HG02970 (cell line): Measurements from ENCODE around the gene DNAJB11.
"Not testable (repeated sequence)": the region's sequence is repeated elsewhere in the genome, so short reads cannot be mapped to it uniquely, and the experiment has no call there.

Source experiments
- ATAC-seq: cut with Tn5 transposase; IDR thresholded peaks from one replicate; pipeline ENCODE4 v1.9.1; 2021; ENCODE audit warnings: mild to moderate bottlenecking, moderate library complexity, moderate number of reproducible peaks; ENCODE audit not compliant: unreplicated experiment, low FRiP score

Gene DNAJB11

GRCh38 chr3:186616299-186616617 lies 45.7 kb downstream of the DNAJB11 start:
- ATAC-seq, result no peak

DNA sequence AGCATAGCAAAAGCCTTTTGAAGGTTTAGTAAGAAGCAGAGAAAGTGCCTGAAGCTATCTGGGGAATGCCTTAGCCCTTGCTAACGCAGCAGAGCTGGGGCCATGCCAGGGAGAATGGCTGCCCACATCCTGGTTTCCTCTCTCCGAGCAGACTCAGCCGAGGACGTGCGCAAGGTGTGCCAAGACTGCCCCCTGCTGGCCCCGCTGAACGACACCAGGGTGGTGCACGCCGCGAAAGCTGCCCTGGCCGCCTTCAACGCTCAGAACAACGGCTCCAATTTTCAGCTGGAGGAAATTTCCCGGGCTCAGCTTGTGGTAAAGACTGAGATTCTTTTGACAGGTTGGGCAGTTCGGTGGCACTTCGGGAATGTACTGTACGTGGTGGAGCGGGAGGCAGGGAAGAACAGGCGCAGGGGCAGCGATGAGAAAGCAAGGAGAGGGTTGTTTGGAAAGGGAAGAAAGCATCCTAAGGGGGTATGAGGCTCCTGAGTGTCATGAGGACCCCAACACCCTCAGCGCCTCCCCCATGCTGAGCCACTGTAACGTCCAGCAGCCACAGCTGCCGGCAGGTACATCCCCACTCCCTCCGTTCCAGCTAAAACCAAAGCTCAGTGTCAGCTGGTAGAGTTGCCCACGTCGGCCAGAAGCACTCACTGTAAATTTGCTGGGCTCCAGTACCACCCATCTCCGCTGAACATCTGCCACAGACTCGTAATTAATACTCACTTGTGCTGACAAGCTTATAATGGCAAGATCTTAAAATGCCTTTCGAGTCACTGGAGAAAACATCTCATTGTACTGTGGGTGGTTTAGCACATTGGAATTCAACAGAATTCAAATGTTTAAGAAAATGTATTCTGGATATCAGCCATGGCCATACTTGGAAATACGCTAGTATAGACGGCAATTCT lies 46.8 kb downstream of the DNAJB11 start:
- peak; percentile 57 for ATAC-seq

DNA sequence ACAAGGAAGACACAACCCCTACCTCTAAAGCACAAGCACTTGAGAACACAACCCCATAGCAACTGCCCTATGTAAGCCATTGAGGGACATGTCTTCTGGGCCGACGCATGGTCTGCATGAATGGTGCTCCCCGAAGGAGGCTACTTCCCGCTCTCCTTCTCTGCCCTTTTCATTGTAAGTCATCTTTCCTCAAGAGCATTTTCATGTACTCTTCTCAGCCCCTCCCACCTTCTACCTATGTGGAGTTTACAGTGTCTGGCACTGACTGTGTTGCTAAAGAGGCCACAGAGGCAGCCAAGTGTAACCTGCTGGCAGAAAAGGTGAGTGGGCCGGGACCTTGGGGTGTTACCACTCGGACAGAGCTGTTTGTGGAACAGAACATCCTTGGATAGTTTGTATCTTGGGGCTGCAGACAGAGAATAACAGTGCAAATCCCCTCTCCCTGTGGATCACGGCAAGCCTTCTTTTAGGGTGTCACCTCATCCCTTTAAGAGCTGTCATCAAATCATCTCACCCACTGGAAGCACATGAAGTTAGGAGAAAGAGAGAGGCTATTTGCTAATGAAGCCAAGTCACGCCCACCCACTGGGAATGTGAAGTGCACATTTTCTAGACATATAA lies 47.9 kb downstream of the DNAJB11 start:
- ATAC-seq, result no peak

- no peak for ATAC-seq
Observed at GRCh38 chr3:186619787-186620212, 49.3 kb downstream of the DNAJB11 start.

DNA sequence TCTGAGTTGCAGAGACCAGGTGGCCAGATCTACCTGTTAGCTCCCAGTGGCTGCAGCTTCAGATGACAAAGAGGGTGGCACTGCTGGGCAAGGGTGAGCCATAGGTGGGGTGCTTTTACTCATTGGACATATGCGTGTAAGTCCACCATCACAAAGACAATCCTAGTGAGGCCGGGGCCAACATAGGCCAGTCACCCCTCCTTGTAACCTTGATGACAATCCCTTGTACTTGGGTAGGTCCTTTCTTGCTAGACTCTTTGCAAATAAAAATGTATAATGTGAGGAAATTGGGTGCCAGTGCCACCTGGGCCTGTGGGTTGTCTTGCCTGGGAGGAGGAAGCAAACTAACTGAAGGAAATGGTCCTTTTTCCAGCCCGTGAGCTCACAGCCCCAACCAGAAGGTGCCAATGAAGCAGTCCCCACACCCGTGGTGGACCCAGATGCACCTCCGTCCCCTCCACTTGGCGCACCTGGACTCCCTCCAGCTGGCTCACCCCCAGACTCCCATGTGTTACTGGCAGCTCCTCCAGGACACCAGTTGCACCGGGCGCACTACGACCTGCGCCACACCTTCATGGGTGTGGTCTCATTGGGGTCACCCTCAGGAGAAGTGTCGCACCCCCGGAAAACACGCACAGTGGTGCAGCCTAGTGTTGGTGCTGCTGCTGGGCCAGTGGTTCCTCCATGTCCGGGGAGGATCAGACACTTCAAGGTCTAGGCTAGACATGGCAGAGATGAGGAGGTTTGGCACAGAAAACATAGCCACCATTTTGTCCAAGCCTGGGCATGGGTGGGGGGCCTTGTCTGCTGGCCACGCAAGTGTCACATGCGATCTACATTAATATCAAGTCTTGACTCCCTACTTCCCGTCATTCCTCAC lies 49.9 kb downstream of the DNAJB11 start:
- no peak for ATAC-seq

GRCh38 chr3:186621894-186622650 lies 51.6 kb downstream of the DNAJB11 start:
- ATAC-seq, result no peak

DNA sequence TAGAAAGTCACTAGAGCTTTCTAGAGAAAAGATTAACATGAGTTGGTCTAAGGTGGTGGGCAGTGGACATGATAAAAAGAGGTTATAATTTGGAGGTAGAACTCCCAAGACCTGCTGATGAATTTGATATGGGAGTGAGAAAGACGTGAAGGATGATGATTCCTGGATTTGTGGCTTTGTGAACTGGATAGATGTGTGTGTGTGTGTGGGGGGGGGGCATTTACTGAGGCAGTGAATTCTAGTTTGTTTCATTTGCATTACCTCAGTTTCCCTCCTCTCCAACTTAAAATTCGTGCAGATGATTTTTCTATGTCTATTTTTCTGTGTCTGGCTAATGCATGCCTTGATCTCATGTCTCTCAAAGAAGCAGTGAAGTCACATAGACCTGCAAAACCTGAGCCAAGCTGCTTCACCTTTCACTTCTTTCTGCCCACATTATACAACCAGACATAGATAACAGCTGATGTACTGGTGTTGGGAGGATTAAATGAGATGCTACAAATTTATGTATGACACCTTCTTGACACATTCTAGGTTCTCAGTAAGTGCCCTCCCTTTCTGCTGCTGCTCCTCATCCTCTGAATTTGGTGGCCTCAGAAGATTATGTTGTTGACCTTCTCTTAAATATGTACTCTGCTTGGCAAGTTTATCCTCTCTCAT lies 52.3 kb downstream of the DNAJB11 start:
- no peak for ATAC-seq

GRCh38 chr3:186624598-186624997 lies 54.1 kb downstream of the DNAJB11 start:
- no peak for ATAC-seq

GRCh38 chr3:186625600-186626042 lies 55.1 kb downstream of the DNAJB11 start:
- ATAC-seq, result no peak

DNA sequence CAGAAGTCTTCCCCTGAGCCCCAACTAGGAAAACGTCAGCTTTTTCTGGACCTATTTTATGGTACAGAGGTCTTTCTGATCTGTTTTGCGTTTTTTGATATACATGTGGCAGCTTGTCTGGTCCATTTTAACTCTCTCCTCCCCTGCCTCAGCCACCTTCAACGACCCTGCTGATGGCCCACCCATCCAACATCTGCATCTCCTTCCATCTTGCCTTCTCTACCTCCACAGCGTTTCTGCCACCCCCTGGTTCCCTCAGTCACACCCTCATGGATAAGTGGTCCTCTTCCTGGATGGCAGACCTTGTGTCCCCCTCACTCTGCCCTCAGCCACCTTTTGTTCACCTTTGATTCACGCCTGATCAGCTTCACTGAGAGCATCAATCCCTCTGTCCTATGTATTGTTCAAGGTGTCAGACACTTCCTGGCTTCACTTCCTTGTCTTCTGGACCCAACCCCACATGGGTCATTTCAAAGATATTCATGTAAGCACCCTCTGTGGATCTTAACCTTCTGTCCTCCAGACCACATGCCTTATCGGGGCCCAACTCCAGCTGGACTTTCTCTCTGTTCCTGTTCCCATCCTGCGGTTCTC lies 55.8 kb downstream of the DNAJB11 start:
- no peak for ATAC-seq

GRCh38 chr3:186627852-186628414 lies 57.4 kb downstream of the DNAJB11 start:
- ATAC-seq, result no peak

- ATAC-seq, result no peak
Observed at GRCh38 chr3:186628756-186629155, 58.2 kb downstream of the DNAJB11 start.

DNA sequence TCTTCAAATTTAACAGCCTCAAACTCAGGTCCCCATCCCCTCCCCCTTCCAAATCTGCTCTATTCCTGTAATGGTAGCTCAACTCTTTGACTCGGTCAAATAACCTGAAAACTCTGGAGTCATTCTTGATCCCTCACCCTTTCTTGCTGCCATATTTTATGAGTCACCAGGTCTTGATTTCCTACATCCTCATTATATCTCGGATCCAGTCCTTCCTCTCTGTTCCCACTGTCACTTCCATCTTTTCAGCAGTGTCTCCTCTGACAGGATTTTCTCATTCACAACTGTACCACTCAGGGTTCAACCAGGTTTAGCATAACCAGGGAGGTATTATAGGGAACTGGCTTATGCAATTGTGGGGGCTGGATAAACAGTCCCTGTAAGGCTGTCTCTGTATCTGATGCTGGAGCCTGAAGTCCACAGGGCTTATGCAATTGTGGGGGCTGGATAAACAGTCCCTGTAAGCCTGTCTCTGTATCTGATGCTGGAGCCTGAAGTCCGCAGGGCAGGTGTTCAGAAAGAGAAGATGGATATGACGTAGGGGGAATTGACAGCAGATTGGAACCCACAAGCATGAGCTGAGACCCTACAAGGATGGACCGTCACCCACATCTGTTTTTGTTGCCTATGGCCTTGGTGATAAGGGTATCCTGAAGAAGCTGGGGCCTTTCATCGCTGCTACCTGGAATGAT lies 60.6 kb downstream of the DNAJB11 start:
- ATAC-seq, result no peak

DNA sequence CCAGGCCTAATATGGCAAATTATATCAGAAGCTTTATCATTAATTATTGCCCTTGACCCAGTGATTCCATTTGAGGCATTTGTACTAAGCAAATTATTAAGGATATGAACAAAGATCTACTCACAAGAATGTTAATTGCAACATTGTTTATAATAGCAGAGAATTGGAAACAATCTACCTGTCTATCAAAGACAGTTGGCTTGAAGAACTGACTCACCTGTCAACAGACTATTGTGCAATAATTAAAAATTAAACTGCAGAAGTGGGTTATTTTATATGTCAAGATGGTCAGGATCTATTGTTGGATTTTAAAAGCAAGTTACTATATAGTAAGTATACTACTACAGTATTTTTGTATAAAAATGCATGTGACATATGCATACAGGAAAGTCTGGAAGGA lies 63.0 kb downstream of the DNAJB11 start:
- ATAC-seq, result no peak

GRCh38 chr3:186634207-186634606 lies 63.7 kb downstream of the DNAJB11 start:
- ATAC-seq, result not testable (repeated sequence)
